NCI-H1436 (cell line): ENCODE results near the gene HLA-DRA.
"Not testable (repeated sequence)": the region's sequence is repeated elsewhere in the genome, so short reads cannot be mapped to it uniquely, and the experiment has no call there.

ENCODE experiments used
- DNase-seq: peaks from one replicate; lab custom pipeline; 2025; lab: John Stamatoyannopoulos, UW

HLA-DRA gene

DNA sequence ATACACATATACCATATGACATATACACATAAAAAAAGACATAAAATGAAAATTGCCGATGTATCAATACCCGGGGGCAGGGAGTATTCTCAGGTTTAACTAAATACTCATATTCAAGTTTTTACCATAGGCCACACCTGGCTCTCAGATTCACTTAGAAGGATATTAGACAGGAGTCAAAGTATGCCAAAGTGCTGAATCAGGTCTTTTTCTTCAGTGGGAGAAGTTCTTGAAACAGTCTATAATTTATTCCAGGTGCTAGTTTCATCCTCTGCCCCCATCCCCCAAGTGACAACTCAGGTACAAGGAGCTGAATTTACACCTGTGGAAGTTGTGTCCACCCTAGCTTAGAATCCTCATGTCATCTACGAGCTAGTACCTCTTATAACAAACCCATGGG lies 8.5 kb upstream of the HLA-DRA start:
- DNase-seq = no peak

- no peak for DNase-seq
Measured at GRCh38 chr6:32432050-32432450, 7.6 kb upstream of the HLA-DRA start.

DNA sequence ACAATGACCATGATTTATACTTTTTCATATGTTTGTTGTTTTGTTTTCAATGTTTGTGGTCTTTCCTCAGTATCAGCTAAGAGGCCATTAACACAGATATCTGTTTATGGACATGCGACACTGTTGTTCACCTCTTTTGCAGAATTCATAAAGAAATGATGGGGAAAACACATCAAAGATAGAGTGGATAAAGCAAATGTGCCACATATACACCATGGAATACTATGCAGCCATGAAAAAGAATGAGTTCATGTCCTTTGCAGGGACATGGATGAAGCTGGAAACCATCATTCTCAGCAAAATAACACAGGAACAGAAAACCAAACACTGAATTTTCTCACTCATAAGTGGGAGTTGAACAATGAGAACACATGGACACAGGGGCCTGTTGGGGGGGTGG lies 5.7 kb upstream of the HLA-DRA start:
- not testable (repeated sequence) for DNase-seq

DNA sequence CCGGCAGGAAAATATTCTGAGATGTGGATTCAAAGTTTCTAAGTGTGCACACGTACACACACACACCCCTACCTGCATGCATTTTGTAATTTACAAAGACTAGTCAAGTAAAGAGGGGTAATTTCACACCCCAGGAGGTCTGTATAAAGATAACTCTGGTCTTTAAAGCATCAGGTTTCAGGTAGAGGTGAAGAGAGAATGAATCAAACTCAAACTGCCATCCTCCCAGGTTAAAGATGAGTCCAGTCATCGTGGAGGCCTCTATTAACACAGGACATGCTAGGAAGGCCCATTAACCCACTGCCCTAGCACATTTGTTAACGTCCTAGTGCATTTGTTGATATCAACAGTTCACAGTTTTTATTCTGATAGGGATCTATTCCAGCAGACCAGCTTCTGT lies 3.5 kb upstream of the HLA-DRA start:
- no peak for DNase-seq

- DNase-seq = no peak
Measured at GRCh38 chr6:32436995-32437836, 2.5 kb upstream of the HLA-DRA start.

- DNase-seq = no peak
Measured at GRCh38 chr6:32439139-32439538, 548 bp upstream of the HLA-DRA start.

- DNase-seq = no peak
Measured at GRCh38 chr6:32442243-32442667, 2.6 kb downstream of the HLA-DRA start.

- no peak for DNase-seq
Measured at GRCh38 chr6:32442977-32443552, 3.4 kb downstream of the HLA-DRA start.

- no peak for DNase-seq
Measured at GRCh38 chr6:32444433-32444832, 4.7 kb downstream of the HLA-DRA start.

- no peak for DNase-seq
Measured at GRCh38 chr6:32445321-32445854, 5.7 kb downstream of the HLA-DRA start.

- no peak for DNase-seq
Measured at GRCh38 chr6:32447932-32448331, 8.2 kb downstream of the HLA-DRA start.

GRCh38 chr6:32449088-32449736 lies 9.5 kb downstream of the HLA-DRA start:
- no peak for DNase-seq

- DNase-seq = no peak
Measured at GRCh38 chr6:32457054-32457453, 17.4 kb downstream of the HLA-DRA start.

GRCh38 chr6:32459781-32460424 lies 20.2 kb downstream of the HLA-DRA start:
- DNase-seq = no peak

DNA sequence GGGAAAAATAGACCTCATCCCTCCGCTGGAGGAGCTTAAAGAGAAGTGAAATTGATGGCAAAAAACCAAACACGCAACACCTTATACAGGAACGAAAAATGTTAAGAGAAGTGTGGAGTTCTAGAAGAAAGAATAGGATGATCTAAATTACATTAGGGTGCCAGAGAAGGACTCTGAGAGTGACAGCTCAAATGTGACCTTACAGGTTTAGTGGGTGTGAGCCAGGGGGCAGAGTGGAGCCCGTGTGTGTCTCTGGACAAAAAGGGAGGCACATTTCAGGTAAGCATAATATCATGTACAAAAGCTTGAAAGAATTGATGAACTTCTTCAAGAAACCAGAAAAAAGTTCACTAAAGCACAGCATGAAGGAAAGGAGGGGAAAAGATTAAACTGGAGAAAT lies 20.8 kb downstream of the HLA-DRA start:
- no peak for DNase-seq

DNA sequence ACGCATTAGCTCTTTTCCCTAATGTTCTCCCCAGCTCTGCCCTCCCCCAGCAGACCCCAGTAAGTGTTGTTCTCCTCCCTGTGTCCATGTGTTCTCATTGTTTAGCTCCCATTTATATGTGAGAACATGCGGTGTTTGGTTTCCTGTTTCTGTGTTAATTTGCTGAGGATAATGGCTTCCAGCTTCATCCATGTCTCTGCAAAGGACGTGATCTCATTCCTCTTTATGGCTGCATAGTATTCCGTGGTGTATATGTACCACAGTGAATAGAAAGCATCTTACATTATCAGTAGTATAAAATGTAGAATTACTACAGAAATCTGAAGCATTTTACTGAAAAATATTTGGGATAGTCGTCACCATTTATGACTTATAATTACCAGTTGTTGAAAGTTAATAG lies 21.8 kb downstream of the HLA-DRA start:
- no peak for DNase-seq

GRCh38 chr6:32462609-32463008 lies 22.9 kb downstream of the HLA-DRA start:
- no peak for DNase-seq

DNA sequence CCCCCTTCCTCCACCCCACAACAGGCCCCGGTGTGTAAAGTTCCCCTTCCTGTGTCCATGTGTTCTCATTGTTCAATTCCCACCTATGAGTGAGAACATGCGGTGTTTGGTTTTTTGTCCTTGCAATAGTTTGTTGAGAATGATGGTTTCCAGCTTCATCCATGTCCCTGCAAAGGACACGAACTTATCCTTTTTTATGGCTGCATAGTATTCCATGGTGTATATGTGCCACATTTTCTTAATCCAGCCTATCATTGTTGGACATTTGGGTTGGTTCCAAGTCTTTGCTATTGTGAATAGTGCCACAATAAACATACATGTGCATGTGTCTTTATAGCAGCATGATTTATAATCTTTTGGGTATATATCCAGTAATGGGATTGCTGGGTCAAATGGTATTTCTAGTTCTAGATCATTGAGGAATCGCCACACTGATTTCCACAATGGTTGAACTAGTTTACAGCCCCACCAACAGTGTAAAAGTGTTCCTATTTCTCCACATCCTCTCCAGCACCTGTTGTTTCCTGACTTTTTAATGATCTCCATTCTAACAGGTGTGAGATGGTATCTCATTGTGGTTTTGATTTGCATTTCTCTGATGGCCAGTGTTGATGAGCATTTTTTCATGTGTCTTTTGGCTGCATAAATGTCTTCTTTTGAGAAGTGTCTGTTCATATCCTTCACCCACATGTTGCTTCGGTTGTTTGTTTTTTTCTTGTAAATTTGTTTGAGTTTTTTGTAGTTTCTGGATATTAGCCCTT lies 28.2 kb downstream of the HLA-DRA start:
- not testable (repeated sequence) for DNase-seq

- DNase-seq = no peak
Measured at GRCh38 chr6:32472781-32473375, 33.2 kb downstream of the HLA-DRA start.

DNA sequence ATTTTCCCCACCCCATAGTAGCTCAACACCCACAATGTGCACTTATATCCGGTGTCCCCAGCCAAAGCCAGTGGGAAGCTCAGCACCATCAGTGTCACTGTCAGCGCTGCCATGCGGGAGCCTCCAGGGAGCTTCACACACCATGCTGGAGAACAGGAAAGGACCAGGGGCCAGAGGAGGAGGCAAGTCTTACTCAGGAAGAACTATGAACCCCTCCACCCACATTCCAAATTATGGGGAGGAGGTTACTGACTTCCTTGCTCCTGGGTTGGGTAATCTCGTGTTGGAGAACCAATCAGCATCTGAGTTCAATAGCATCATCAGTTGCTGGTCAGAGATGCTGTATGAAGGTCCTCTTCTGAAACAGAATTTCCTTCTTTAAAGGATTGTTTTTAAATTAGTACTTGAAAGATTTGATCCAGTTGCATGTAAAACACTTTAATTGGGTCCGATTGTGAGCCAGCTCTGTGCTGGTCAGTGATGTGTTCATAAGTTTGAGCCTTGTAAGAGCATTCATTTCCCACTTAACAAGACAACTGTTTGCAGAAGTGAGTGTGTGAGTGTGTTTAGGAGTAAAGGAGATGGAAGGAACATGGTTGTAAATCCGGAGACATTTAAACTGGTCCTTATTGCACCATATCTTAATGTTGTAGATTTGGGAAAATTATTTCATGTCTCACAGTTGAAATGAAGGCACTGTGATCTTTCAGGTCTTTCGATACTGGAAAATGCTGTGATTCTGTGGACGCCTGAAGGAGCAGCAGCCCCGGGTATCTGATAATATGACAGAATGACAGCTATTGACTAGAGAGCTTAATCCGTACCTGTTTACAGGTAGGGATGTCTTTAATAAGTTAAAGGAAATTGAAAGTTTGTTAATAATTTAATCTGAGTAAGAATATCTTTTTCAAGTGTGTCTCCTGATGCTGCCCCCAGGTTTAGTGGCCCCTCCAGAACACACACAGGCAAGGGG lies 34.0 kb downstream of the HLA-DRA start:
- not testable (repeated sequence) for DNase-seq
